ENCODE measurements around the gene GALNT15. TPM values are rescaled to one million over a fixed set of nuclear protein-coding genes. Genes with fewer than 3 reads are reported as not detected.

GALNT15 gene
- total RNA-seq, 1 donor from 2014 or later, result 0.95 TPM

DNA sequence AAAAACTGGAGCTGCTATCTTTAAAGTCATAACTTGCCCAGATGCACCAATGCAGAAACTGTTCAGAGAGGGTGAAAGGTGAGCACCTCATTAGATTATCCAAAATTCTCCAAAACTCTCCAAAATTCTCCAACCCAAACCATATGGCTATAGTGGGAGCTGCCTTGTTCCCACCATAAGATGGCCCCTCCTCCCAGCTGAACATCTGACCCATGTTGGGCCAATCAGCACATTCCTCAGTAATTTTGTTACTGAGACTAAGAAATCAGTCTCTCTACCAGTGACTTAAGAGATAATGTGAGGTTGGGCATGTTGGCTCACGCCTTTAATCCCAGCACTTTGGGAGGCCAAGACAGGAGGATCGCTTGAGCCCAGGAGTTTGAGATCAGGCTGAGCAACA lies 57.5 kb downstream of the GALNT15 start:
- Histone ChIP-seq H3K4me1 (ENCODE audit: insufficient read depth, low read length) (no peaks in the 10 kb centered on the region), H2AFZ (ENCODE audit: low read depth, low read length) (no peak overlapping the region), H3K4me3 (ENCODE audit: insufficient read depth, low read depth, low read length) (no peak overlapping the region), H4K20me1 (ENCODE audit: insufficient read depth, low read length) (no peaks in the 10 kb centered on the region), H3K9me3 (ENCODE audit: insufficient read depth, low read depth, low read length) (no peaks in the 10 kb centered on the region), H3K9ac (ENCODE audit: low read length) (no peak overlapping the region), H3K27ac (ENCODE audit: low read depth, low read length) (no peak overlapping the region), H3K36me3 (ENCODE audit: insufficient read depth, low read length) (no peaks in the 10 kb centered on the region), H3K4me2 (ENCODE audit: low read length) (no peak overlapping the region), H3K27me3 (ENCODE audit: insufficient read depth, low read length) (no peaks in the 10 kb centered on the region), H3K79me2 (ENCODE audit: insufficient read depth, low read length) (no peaks in the 10 kb centered on the region)
- peaks cover 2% of the 10 kb centered on the region for H3K4me1 Mint-ChIP-seq (ENCODE audit: low read depth, unreplicated experiment)
- no peak for DNase-seq (ENCODE audit: low read depth)
- TF ChIP-seq EZH2 (IDR thresholded peaks at IDR 0.05; ENCODE audit: insufficient read depth, low read length) (no peak), CTCF (IDR thresholded peaks at IDR 0.05; ENCODE audit: insufficient read depth, low read depth, low read length) (no peak)
- H3K9me3 Mint-ChIP-seq (ENCODE audit: unreplicated experiment), result no peaks in the 10 kb centered on the region
- H3K4me3 Mint-ChIP-seq (ENCODE audit: unreplicated experiment), result no peak overlapping the region
- FAIRE-seq, result no peak
- peaks cover 3% of the 10 kb centered on the region for H3K27me3 Mint-ChIP-seq (ENCODE audit: low read depth, unreplicated experiment)
- peaks cover 2% of the 10 kb centered on the region for H3K36me3 Mint-ChIP-seq (ENCODE audit: low read depth, unreplicated experiment)
- no peak overlapping the region for H3K27ac Mint-ChIP-seq (ENCODE audit: unreplicated experiment)

GRCh38 chr3:16233806-16234205 lies 59.3 kb downstream of the GALNT15 start:
- H3K27me3 Mint-ChIP-seq (ENCODE audit: low read depth, unreplicated experiment), result peaks cover 3% of the 10 kb centered on the region
- Histone ChIP-seq H3K27ac (ENCODE audit: low read depth, low read length) (no peak overlapping the region), H3K4me3 (ENCODE audit: insufficient read depth, low read depth, low read length) (no peak overlapping the region), H3K79me2 (ENCODE audit: insufficient read depth, low read length) (no peaks in the 10 kb centered on the region), H3K36me3 (ENCODE audit: insufficient read depth, low read length) (no peaks in the 10 kb centered on the region), H2AFZ (ENCODE audit: low read depth, low read length) (no peak overlapping the region), H3K27me3 (ENCODE audit: insufficient read depth, low read length) (no peaks in the 10 kb centered on the region), H3K9ac (ENCODE audit: low read length) (no peak overlapping the region), H3K4me1 (ENCODE audit: insufficient read depth, low read length) (no peaks in the 10 kb centered on the region), H4K20me1 (ENCODE audit: insufficient read depth, low read length) (no peaks in the 10 kb centered on the region), H3K9me3 (ENCODE audit: insufficient read depth, low read depth, low read length) (no peaks in the 10 kb centered on the region), H3K4me2 (ENCODE audit: low read length) (no peak overlapping the region)
- H3K4me1 Mint-ChIP-seq (ENCODE audit: low read depth, unreplicated experiment), result no peaks in the 10 kb centered on the region
- DNase-seq (ENCODE audit: low read depth) (no peak), FAIRE-seq (no peak)
- no peak overlapping the region for H3K4me3 Mint-ChIP-seq (ENCODE audit: unreplicated experiment)
- H3K9me3 Mint-ChIP-seq (ENCODE audit: unreplicated experiment), result no peaks in the 10 kb centered on the region
- no peak overlapping the region for H3K27ac Mint-ChIP-seq (ENCODE audit: unreplicated experiment)
- no peak for TF ChIP-seq EZH2 (IDR thresholded peaks at IDR 0.05; ENCODE audit: insufficient read depth, low read length)
- no peak for TF ChIP-seq CTCF (IDR thresholded peaks at IDR 0.05; ENCODE audit: insufficient read depth, low read depth, low read length)
- H3K36me3 Mint-ChIP-seq (ENCODE audit: low read depth, unreplicated experiment), result peaks cover 6% of the 10 kb centered on the region

GRCh38 chr3:16234281-16234680 lies 59.8 kb downstream of the GALNT15 start:
- TF ChIP-seq EZH2 (IDR thresholded peaks at IDR 0.05; ENCODE audit: insufficient read depth, low read length) (no peak), CTCF (IDR thresholded peaks at IDR 0.05; ENCODE audit: insufficient read depth, low read depth, low read length) (no peak)
- Mint-ChIP-seq H3K27ac (ENCODE audit: unreplicated experiment) (no peak overlapping the region), H3K4me1 (ENCODE audit: low read depth, unreplicated experiment) (no peaks in the 10 kb centered on the region), H3K27me3 (ENCODE audit: low read depth, unreplicated experiment) (no peaks in the 10 kb centered on the region), H3K9me3 (ENCODE audit: unreplicated experiment) (no peaks in the 10 kb centered on the region), H3K4me3 (ENCODE audit: unreplicated experiment) (no peak overlapping the region), H3K36me3 (ENCODE audit: low read depth, unreplicated experiment) (peaks cover 6% of the 10 kb centered on the region)
- FAIRE-seq, result no peak
- Histone ChIP-seq H3K79me2 (ENCODE audit: insufficient read depth, low read length) (no peaks in the 10 kb centered on the region), H3K4me3 (ENCODE audit: insufficient read depth, low read depth, low read length) (no peak overlapping the region), H3K9me3 (ENCODE audit: insufficient read depth, low read depth, low read length) (no peaks in the 10 kb centered on the region), H3K27ac (ENCODE audit: low read depth, low read length) (no peak overlapping the region), H3K27me3 (ENCODE audit: insufficient read depth, low read length) (no peaks in the 10 kb centered on the region), H3K4me1 (ENCODE audit: insufficient read depth, low read length) (no peaks in the 10 kb centered on the region), H3K4me2 (ENCODE audit: low read length) (no peak overlapping the region), H3K36me3 (ENCODE audit: insufficient read depth, low read length) (no peaks in the 10 kb centered on the region), H2AFZ (ENCODE audit: low read depth, low read length) (no peak overlapping the region), H3K9ac (ENCODE audit: low read length) (no peak overlapping the region), H4K20me1 (ENCODE audit: insufficient read depth, low read length) (no peaks in the 10 kb centered on the region)
- DNase-seq (ENCODE audit: low read depth), result no peak

Data from astrocyte (in vitro differentiated cells and primary cell).